Prostate gland (tissue), 2 donors: ENCODE measurements around the gene TM4SF4.

Experiments used
- POLR2A ChIP-seq: fragments of 450-650 bp; IDR thresholded peaks from one replicate; pipeline ENCODE4 v1.6.1; 2016; ENCODE audit warnings: antibody characterized with exemption, mild to moderate bottlenecking
- TF ChIP-seq, protein P1 (sequence below), 4 experiments: fragments of 200-600 bp in 2 of 4; fragments of 450-650 bp in 2 of 4; sonication (generic) in 2 of 4; IDR thresholded peaks; 1 replicate in 3 of 4; 2 replicates in 1 of 4; pipeline ENCODE4 v1.5.1; 2016 to 2019; ENCODE audit warnings: antibody characterized with exemption in 4 of 4, mild to moderate bottlenecking in 2 of 4, moderate library complexity in 2 of 4

DNA sequence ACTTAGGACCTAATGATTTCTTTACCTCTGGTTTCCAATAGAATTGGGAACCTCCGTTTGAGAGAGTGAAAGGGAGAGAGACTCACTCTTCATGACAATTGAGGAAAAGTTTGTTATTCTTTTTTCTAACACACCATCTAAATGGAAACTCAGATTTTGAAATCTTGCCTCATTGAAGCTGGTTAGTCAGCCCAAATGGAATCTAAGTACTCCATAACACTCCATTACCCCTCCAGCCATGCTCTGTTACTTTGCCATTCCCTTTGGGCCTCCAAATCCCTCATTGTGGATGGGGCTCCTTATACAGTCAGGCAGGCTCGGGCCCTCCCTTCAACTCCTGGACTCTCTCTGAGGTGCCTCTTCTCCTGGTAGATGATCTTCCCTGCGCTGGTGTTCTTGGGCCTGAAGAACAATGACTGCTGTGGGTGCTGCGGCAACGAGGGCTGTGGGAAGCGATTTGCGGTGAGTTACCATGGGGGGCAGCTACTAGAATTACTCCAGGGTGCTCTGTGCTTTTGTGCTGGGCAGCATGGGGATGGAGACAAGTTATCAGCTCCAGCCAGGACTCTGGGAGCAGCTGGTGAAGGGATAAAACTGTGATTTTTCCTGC lies 1.1 kb downstream of the TM4SF4 start:
- TF ChIP-seq, protein P1, sequence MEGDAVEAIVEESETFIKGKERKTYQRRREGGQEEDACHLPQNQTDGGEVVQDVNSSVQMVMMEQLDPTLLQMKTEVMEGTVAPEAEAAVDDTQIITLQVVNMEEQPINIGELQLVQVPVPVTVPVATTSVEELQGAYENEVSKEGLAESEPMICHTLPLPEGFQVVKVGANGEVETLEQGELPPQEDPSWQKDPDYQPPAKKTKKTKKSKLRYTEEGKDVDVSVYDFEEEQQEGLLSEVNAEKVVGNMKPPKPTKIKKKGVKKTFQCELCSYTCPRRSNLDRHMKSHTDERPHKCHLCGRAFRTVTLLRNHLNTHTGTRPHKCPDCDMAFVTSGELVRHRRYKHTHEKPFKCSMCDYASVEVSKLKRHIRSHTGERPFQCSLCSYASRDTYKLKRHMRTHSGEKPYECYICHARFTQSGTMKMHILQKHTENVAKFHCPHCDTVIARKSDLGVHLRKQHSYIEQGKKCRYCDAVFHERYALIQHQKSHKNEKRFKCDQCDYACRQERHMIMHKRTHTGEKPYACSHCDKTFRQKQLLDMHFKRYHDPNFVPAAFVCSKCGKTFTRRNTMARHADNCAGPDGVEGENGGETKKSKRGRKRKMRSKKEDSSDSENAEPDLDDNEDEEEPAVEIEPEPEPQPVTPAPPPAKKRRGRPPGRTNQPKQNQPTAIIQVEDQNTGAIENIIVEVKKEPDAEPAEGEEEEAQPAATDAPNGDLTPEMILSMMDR (IDR thresholded peaks at IDR 0.05): no peak
- TF ChIP-seq POLR2A: no peak
